DND-41 (cell line): ENCODE data around the gene RASGRP1.

ENCODE experiments used
- EZH2 ChIP-seq: IDR thresholded peaks from 3 replicates; pipeline ENCODE4 v1.6.1; 2012; ENCODE audit warnings: borderline replicate concordance, low read depth, mild to moderate bottlenecking, moderate library complexity, low read length, inconsistent platforms; ENCODE audit not compliant: severe bottlenecking
- TF ChIP-seq, protein P1 (sequence below): IDR thresholded peaks from 2 replicates; pipeline ENCODE4 v1.5.1; 2012; ENCODE audit warnings: borderline replicate concordance, low read length, moderate library complexity, mild to moderate bottlenecking; ENCODE audit not compliant: poor library complexity, severe bottlenecking; ENCODE audit errors: extremely low read depth

DNA sequence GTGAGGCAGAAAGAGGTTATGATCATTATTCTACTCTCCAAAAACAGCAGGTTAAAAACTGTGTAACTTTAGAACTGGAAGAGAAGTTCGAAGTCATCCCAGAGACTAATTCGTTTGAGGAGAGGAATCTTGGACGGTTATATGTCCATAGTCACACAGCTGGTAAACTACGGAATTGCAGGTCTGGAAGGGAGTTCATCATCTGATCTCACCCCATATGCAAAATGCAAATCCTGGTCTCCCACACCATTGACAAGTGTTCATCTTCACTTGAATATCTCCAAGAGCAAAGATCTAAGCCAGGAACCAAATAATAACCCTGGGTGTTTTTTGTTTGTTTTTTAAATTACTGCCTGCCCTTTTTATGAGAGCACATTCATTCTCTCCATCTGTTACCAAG lies 57.6 kb downstream of the RASGRP1 start:
- TF ChIP-seq, protein P1, sequence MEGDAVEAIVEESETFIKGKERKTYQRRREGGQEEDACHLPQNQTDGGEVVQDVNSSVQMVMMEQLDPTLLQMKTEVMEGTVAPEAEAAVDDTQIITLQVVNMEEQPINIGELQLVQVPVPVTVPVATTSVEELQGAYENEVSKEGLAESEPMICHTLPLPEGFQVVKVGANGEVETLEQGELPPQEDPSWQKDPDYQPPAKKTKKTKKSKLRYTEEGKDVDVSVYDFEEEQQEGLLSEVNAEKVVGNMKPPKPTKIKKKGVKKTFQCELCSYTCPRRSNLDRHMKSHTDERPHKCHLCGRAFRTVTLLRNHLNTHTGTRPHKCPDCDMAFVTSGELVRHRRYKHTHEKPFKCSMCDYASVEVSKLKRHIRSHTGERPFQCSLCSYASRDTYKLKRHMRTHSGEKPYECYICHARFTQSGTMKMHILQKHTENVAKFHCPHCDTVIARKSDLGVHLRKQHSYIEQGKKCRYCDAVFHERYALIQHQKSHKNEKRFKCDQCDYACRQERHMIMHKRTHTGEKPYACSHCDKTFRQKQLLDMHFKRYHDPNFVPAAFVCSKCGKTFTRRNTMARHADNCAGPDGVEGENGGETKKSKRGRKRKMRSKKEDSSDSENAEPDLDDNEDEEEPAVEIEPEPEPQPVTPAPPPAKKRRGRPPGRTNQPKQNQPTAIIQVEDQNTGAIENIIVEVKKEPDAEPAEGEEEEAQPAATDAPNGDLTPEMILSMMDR = no peak
- no peak for TF ChIP-seq EZH2
